Loucy (cell line): Measurements from ENCODE around the gene P2RX4.

Experiments used
- EZH2phosphoT487 ChIP-seq: fragments of 200-600 bp; IDR thresholded peaks from 2 replicates; pipeline ENCODE4 v1.6.1; 2018; ENCODE audit warnings: antibody characterized with exemption, mild to moderate bottlenecking, moderate library complexity, borderline replicate concordance
- TF ChIP-seq, protein P1 (sequence below): fragments of 200-600 bp; sonication (generic); conservative IDR thresholded peaks from 2 replicates; pipeline ENCODE4 v1.5.1; 2014; ENCODE audit warnings: mild to moderate bottlenecking, antibody characterized with exemption, low read length

GRCh38 chr12:121245031-121245430 is 35.1 kb downstream of the P2RX4 start:
- no peak for TF ChIP-seq EZH2phosphoT487
- TF ChIP-seq, protein P1, sequence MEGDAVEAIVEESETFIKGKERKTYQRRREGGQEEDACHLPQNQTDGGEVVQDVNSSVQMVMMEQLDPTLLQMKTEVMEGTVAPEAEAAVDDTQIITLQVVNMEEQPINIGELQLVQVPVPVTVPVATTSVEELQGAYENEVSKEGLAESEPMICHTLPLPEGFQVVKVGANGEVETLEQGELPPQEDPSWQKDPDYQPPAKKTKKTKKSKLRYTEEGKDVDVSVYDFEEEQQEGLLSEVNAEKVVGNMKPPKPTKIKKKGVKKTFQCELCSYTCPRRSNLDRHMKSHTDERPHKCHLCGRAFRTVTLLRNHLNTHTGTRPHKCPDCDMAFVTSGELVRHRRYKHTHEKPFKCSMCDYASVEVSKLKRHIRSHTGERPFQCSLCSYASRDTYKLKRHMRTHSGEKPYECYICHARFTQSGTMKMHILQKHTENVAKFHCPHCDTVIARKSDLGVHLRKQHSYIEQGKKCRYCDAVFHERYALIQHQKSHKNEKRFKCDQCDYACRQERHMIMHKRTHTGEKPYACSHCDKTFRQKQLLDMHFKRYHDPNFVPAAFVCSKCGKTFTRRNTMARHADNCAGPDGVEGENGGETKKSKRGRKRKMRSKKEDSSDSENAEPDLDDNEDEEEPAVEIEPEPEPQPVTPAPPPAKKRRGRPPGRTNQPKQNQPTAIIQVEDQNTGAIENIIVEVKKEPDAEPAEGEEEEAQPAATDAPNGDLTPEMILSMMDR: no peak
